Stomach smooth muscle (tissue), 2 donors: ENCODE measurements around the gene ANKRA2.

Experiments
- H3K27ac ChIP-seq: one replicate; pipeline ENCODE4 v1.7.0; 2013; ENCODE audit warnings: mild to moderate bottlenecking, low read length, inconsistent platforms
- H3K27me3 ChIP-seq, 2 donors: one replicate each; pipeline ENCODE4 v1.7.0; 2013; ENCODE audit warnings: low read length in 2 of 2; ENCODE audit not compliant: insufficient read depth in 2 of 2, control insufficient read depth in 1 of 2
- H3K36me3 ChIP-seq, 2 donors: one replicate each; pipeline ENCODE4 v1.7.0; 2013; ENCODE audit warnings: low read length in 2 of 2; ENCODE audit not compliant: control insufficient read depth in 2 of 2, insufficient read depth in 2 of 2
- H3K4me1 ChIP-seq: one replicate; pipeline ENCODE4 v1.7.0; 2013; ENCODE audit warnings: low read length; ENCODE audit not compliant: control insufficient read depth, insufficient read depth
- H3K4me3 ChIP-seq, 2 donors: one replicate each; pipeline ENCODE4 v1.7.0; 2013; ENCODE audit warnings: low read length in 2 of 2
- H3K9ac ChIP-seq, 2 donors: one replicate each; pipeline ENCODE4 v1.7.0; 2013; ENCODE audit warnings: low read length in 2 of 2, mild to moderate bottlenecking in 1 of 2
- H3K9me3 ChIP-seq, 2 donors: one replicate each; pipeline ENCODE4 v1.7.0; 2013; ENCODE audit warnings: low read length in 2 of 2; ENCODE audit not compliant: control insufficient read depth in 2 of 2
- donor health status: healthy.
- donor health status: Pancreatic carcinoma.

The ANKRA2 gene, protein sequence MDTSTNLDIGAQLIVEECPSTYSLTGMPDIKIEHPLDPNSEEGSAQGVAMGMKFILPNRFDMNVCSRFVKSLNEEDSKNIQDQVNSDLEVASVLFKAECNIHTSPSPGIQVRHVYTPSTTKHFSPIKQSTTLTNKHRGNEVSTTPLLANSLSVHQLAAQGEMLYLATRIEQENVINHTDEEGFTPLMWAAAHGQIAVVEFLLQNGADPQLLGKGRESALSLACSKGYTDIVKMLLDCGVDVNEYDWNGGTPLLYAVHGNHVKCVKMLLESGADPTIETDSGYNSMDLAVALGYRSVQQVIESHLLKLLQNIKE

DNA sequence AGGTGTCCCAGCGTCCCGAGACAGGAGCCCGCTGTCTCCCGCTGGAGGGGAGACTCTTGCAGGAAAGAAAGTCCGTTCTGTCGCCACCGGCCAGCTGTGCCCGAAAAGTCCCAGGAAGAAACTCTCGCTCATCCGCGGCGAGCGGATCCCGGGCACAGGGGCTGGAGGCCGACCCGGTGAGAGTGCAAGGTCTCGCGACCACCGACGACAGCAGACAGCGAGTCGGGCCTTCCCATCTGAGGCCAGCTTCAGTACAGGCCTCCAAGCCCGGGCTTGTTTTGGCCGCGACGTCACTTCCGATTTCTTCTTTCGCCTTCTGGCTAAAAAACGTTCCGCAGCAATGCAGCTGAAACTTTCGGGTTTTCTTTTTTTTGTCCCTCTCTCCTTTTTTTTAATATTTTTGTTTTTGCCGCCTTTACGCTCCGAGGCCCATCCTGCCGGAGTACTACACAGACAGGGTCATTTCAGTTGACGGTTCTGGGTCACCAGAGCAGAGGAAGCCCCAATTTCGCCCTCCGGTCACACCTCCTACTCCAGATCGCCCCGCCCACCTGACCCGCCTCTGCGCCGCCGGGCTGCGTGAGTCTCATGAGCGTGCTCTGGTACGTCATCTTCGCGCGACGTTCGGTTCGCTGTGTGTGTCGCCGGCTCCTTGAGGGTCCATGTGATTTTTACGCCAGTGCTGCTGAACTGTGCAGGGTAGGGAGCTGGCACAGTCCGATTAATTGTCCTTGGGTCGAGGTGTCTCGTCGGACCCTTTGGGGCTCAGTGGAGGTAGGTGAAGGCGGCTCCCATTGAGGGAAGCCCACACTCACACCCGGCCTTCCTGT is at the start of gene ANKRA2, which contains the start of gene UTP15:
Gene ANKRA2 (minus strand): TSS at position 501 of the 830 bp plus-strand sequence. CDS start 2,758 bp downstream, outside the sequence.
Gene UTP15 (plus strand): TSS at position 605 of the 830 bp plus-strand sequence. CDS start 1,602 bp downstream, outside the sequence.
- peaks cover 13% of the 10 kb centered on the region for H3K4me1 ChIP-seq
- peak within 1 kb of the TSS; percentile 96 to 97 for H3K4me3 ChIP-seq
- H3K36me3 ChIP-seq: peaks cover 9% of the 10 kb centered on the region in 2 donors
- H3K9me3 ChIP-seq: no peaks in the 10 kb centered on the region
- no peaks in the 10 kb centered on the region for H3K27me3 ChIP-seq
- H3K27ac ChIP-seq: peak within 1 kb of the TSS; percentile 93
- H3K9ac ChIP-seq: peak within 1 kb of the TSS; percentile 95 to 98

DNA sequence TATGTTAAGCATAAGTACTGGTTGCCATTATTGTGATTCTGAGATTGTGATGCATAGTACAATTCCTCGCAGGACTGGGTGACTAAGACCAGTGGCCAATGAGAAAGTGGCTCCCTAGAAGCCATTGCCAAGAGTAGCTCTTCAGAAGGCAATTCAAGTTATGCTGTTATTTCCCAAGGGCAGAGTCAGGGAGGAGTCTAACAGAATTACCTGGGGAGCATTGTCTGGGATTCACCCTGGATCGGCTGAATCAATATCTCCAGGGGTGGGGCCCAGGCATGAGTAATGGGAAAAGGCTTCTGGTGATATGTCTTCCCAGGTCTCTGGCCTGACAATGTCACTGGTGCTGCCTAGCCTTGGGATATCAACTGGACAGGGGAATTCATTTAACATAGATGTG is 49.6 kb upstream of the ANKRA2 start:
- no peaks in the 10 kb centered on the region for H3K9me3 ChIP-seq
- H3K27ac ChIP-seq: no peak overlapping the region
- no peaks in the 10 kb centered on the region for H3K36me3 ChIP-seq
- no peaks in the 10 kb centered on the region for H3K4me1 ChIP-seq
- no peak overlapping the region for H3K4me3 ChIP-seq
- H3K9ac ChIP-seq: no peak overlapping the region
- H3K27me3 ChIP-seq: no peaks in the 10 kb centered on the region

DNA sequence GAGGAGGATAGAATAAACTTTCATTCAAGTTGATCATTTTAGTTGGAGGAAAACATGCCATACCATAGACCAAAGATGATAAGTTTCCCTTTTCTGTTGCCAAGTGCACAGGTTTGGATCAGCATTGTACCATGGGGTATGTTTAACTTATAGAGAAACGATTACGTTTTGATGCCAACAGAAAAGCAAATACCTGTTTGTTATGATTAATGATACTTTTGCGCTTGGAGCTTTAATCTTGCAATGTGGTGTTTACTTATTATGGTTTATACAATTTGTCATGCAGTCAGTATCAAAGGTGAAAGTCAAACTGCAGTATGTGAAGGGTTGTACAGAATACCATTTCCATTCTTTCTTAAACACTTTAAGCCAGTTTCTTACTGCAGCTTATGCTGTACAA is 47.4 kb upstream of the ANKRA2 start:
- Histone ChIP-seq H3K9ac (no peak overlapping the region), H3K4me3 (no peak overlapping the region), H3K9me3 (no peaks in the 10 kb centered on the region), H3K27me3 (no peaks in the 10 kb centered on the region), H3K27ac (no peak overlapping the region), H3K4me1 (no peaks in the 10 kb centered on the region), H3K36me3 (no peaks in the 10 kb centered on the region)

DNA sequence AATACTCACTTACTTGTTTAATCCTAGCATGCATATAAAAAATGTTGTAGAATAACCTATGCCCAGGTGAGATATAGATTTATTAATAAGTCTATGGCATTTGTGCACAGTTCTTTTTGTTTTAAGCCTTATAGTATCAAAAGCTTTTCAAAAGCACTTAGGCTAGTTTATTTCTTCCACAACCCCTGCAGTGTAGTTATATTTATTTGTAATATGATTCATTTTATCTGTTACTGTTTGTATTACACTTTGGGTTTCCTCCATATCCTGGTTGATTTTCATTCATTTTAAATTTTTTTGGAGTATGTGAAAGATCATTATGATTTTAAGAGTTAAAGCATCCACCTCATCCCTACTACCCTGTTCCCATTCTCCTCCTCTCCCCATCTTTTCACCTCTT is 41.8 kb upstream of the ANKRA2 start:
- Histone ChIP-seq H3K36me3 (no peaks in the 10 kb centered on the region), H3K27ac (no peak overlapping the region), H3K4me3 (no peak overlapping the region), H3K9me3 (no peaks in the 10 kb centered on the region), H3K27me3 (no peaks in the 10 kb centered on the region), H3K4me1 (no peaks in the 10 kb centered on the region), H3K9ac (no peak overlapping the region)

DNA sequence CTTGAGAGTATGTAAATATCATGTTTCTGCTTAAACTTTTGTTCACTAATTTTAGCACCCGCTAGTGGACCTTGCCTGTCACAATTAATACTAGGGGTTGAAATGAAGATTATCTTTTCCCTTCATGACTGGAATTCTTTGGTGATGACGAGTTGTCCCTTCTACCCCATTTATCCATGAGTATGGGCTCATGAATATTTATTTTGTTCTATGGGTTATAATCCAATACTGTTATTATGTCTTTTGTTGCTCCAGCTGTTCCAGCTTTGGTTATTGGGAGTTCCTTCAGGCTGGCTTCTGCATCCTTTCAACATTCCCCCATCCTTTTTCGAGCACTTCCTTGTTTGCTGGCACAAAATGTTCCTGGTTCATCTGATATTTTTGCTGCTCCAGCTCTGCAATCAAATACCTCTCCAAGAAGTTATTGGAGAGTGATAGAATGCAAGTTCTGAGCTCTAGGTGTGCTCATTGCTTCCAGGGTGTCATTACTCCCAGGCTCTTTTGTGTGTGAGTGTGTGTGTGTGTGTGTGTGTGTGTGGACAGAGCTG is 40.8 kb upstream of the ANKRA2 start:
- no peaks in the 10 kb centered on the region for H3K27me3 ChIP-seq
- H3K9me3 ChIP-seq: no peaks in the 10 kb centered on the region
- no peak overlapping the region for H3K4me3 ChIP-seq
- H3K4me1 ChIP-seq: no peaks in the 10 kb centered on the region
- no peaks in the 10 kb centered on the region for H3K36me3 ChIP-seq
- H3K27ac ChIP-seq: no peak overlapping the region
- H3K9ac ChIP-seq: no peak overlapping the region

DNA sequence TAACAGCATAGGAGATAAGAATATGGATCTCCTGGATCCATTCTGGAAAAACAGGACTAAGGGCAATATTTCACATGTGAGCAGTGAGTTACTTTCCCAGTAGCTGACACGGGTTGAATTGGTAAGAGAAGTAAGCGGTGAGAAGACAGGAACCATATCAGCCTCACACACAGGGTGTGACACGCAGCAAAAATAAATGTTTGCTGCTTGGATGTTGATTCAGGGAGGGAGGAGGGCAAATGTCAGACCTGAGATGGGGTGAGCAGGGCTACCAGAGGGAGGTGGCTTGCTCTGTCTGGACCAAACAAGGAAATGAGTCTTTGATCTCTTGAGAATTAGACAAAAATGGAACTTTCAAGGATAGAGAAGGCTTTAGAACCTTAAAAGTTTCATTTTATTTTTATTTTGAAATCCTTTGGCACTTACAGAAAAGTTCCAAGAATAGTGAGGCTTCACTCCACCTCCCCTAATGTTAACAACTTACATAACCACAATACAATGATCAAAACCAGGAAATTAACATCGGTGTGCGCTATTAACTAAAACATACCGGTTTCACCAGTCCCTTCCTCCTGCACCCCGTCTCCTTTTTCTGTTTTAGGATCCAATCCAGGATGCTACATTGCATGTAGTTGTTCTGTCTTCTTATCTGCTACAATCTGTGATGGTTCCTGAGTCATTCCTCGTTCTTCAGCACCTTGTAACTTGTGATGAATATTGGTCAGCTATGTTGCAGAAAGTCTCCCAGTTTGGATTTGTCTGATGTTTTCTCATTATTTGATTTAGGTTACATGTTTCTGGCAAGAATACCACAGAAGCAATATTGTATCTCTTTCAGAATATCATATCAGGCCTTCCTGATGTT is 40.0 kb upstream of the ANKRA2 start:
- Histone ChIP-seq H3K27me3 (no peaks in the 10 kb centered on the region), H3K4me3 (no peak overlapping the region), H3K9ac (no peak overlapping the region), H3K36me3 (no peaks in the 10 kb centered on the region), H3K9me3 (no peaks in the 10 kb centered on the region), H3K27ac (no peak overlapping the region), H3K4me1 (no peaks in the 10 kb centered on the region)

DNA sequence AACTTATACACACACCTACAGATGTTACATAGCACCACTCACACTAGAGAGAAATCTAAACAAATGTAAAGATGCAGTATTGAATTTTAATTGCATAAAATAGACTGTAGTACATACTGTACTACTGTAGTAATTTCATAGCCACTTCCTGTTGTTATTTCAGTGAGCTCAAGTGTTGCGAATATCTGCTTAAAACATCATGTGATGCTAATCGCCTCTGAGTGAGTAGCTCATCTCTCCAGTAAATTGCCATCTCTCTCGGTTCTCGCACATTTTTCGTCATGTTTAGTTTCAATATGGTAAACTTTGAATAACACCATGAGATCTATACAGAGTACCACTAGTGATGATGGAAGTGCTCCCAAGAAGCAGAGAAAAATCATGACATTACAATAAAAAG is 38.6 kb upstream of the ANKRA2 start:
- Histone ChIP-seq H3K4me1 (no peaks in the 10 kb centered on the region), H3K9ac (no peak overlapping the region), H3K27ac (no peak overlapping the region), H3K9me3 (no peaks in the 10 kb centered on the region), H3K27me3 (no peaks in the 10 kb centered on the region), H3K4me3 (no peak overlapping the region), H3K36me3 (no peaks in the 10 kb centered on the region)

DNA sequence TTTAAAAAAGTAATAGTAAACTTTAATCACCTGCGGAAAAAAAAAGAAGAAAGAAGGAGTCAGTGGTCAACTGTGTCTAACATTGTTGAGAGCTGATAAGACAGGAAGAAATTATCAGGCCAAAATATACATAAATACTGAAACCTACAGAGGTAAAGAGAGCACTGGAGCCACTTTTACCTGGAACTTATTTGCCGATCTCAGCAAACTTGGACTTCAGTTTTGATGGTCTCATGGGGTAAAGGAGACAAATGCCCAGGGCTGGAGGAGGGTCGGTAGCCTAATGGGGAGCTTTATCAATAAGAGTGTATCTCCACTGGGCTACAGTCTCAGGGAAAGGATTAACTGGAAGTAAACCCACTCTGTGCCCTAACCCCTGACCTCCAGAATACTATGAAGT is 33.9 kb upstream of the ANKRA2 start:
- H3K9me3 ChIP-seq: no peaks in the 10 kb centered on the region
- H3K9ac ChIP-seq: no peak overlapping the region
- H3K4me3 ChIP-seq: no peak overlapping the region
- H3K36me3 ChIP-seq: no peaks in the 10 kb centered on the region
- H3K27me3 ChIP-seq: no peaks in the 10 kb centered on the region
- H3K27ac ChIP-seq: no peak overlapping the region
- no peaks in the 10 kb centered on the region for H3K4me1 ChIP-seq

DNA sequence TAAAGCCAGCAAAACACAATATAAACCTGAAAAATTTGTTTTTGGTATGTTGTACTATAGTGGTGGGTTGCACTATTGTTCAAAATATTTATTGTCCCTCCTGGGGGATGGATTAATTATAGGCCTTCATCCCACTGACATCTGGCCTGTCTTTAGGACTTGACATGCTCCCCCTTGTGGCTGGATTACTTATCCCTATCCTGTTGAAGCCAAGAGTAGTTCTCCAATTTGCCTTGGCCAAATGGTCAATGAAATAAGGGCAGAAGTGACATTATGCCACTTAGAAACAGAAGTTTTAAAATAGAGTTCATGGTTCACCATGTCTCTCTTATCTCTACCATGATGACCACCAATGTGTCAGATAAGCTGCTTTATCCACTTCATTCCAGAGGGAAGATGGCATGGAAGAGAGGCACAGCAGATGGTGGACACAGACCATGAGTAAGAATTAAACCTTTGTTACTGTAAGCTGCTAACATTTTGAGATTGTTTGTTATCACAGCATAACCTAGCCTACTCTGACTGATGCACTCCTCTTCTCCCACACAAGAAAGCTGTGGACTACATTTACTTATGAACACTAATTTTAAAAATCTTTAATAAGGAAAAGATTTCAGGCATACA is 31.4 kb upstream of the ANKRA2 start:
- Histone ChIP-seq H3K27me3 (no peaks in the 10 kb centered on the region), H3K4me3 (no peak overlapping the region), H3K4me1 (no peaks in the 10 kb centered on the region), H3K27ac (no peak overlapping the region), H3K9me3 (no peaks in the 10 kb centered on the region), H3K9ac (no peak overlapping the region), H3K36me3 (no peaks in the 10 kb centered on the region)

DNA sequence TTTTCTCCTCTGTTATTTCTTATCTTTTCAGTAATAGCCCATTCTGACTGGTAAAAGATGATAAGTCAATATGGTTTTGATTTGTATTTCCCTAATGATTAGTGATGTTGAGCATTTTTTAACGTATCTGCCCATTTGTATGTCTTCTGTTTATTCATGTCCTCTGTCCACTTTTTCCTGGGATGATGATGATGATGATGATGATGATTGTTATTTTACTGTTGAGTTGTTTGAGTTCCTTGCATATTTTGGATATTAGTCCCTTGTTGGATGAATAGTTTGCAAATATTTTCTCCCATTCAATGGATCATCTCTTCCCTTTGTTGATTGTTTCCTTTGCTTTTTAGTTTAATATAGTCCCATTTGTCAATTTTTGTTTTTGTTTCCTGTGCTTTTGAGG is 27.1 kb upstream of the ANKRA2 start:
- no peak overlapping the region for H3K9ac ChIP-seq
- no peak overlapping the region for H3K4me3 ChIP-seq
- no peak overlapping the region for H3K27ac ChIP-seq
- no peaks in the 10 kb centered on the region for H3K9me3 ChIP-seq
- H3K36me3 ChIP-seq: no peaks in the 10 kb centered on the region
- H3K27me3 ChIP-seq: no peaks in the 10 kb centered on the region
- no peaks in the 10 kb centered on the region for H3K4me1 ChIP-seq
